Measurements from ENCODE around the gene ALG13.

DNA sequence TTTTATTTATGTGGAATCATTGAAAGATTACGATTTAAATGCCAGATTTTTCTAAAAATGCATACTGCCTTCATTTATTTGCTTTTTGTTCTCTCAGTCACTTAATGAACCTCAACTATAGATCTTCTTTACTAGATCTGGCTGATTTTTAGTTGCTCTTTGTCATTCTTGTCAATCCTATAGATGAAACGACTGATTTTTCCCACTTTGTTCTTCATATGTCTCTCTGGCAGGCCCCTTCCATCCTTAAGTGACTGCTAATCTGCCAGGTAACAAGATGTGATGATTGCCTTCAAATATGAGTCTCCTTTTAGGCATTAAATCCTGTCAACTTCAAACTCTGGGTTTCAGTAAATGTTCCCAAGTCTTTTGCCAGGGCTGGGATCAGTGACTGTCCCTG, 61.0 kb downstream of the ALG13 start:
- no peak for TF ChIP-seq POLR2A (IDR thresholded peaks at IDR 0.05)
- TF ChIP-seq, protein P1, sequence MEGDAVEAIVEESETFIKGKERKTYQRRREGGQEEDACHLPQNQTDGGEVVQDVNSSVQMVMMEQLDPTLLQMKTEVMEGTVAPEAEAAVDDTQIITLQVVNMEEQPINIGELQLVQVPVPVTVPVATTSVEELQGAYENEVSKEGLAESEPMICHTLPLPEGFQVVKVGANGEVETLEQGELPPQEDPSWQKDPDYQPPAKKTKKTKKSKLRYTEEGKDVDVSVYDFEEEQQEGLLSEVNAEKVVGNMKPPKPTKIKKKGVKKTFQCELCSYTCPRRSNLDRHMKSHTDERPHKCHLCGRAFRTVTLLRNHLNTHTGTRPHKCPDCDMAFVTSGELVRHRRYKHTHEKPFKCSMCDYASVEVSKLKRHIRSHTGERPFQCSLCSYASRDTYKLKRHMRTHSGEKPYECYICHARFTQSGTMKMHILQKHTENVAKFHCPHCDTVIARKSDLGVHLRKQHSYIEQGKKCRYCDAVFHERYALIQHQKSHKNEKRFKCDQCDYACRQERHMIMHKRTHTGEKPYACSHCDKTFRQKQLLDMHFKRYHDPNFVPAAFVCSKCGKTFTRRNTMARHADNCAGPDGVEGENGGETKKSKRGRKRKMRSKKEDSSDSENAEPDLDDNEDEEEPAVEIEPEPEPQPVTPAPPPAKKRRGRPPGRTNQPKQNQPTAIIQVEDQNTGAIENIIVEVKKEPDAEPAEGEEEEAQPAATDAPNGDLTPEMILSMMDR (IDR thresholded peaks at IDR 0.05): no peak

Data from Peyer's patch (tissue), 4 donors.